K562 (cell line): Measurements from ENCODE around the gene CA6. TPM values are rescaled to one million over a fixed set of nuclear protein-coding genes. Genes with fewer than 3 reads are reported as not detected.
"Not testable (repeated sequence)": the region's sequence is repeated elsewhere in the genome, so short reads cannot be mapped to it uniquely, and the experiment has no call there.

Source experiments
- ATAC-seq: fragments of 200-7000 bp; cut with Tn5 transposase; 3 replicates; pipeline ENCODE4 v1.9.1; 2020; ENCODE audit warnings: moderate library complexity
- BruUV-seq: library from RNA; stranded (reverse); fragments of 400-500 nt; replicated peaks from 2 replicates; lab custom pipeline; 2021; lab: Mats Ljungman, UMichigan
- CTCF ChIA-PET: fragments of 300-600 bp; formaldehyde crosslinking; extraction: SDS; loops from one replicate; lab custom pipeline; 2021; ENCODE audit warnings: low intra/inter-chr PET ratio; lab: Yijun Ruan, JAX
- POLR2A ChIA-PET: fragments of 300-600, 350-650 bp; sonication (Branson Sonifier 250); formaldehyde crosslinking; extraction: SDS; loops from one replicate; lab custom pipeline; 2021; ENCODE audit warnings: antibody characterized with exemption, inconsistent platforms; lab: Yijun Ruan, JAX
- DNase-seq, 4 experiments: peaks; one replicate each; pipeline versions ENCODE4 v3.0.0 to v3.0.0-alpha.2; 2011 to 2018; ENCODE audit warnings: low spot score in 3 of 4, mixed read lengths in 3 of 4; ENCODE audit errors: extremely low read depth in 1 of 4
- FAIRE-seq: peaks from 2 replicates; lab custom pipeline; 2011; peaks lifted over from hg19 to GRCh38; lab: Jason Lieb, UNC
- H2AFZ ChIP-seq: 2 replicates; pipeline ENCODE4 v1.6.0; 2011; ENCODE audit warnings: low read depth, low read length, control low read depth, inconsistent platforms
- H3K27ac ChIP-seq: fragments of 200-600 bp; 3 replicates; pipeline ENCODE4 v1.8.0; 2011; ENCODE audit warnings: low read depth, mild to moderate bottlenecking, control low read depth, inconsistent platforms, low read length, moderate library complexity, mixed read lengths; ENCODE audit errors: extremely low read depth
- H3K27me3 ChIP-seq, 2 experiments: fragments of 300-600 bp in 1 of 2; 2 replicates in 1 of 2; 3 replicates in 1 of 2; pipeline versions ENCODE4 v1.6.0 to v1.8.0; 2011; ENCODE audit warnings: inconsistent platforms in 2 of 2, low read length in 2 of 2, mild to moderate bottlenecking in 1 of 2, mixed read lengths in 1 of 2, moderate library complexity in 1 of 2; ENCODE audit not compliant: control insufficient read depth in 2 of 2, insufficient read depth in 2 of 2
- H3K36me3 ChIP-seq: fragments of 300-600 bp; 3 replicates; pipeline ENCODE4 v1.8.0; 2011; ENCODE audit warnings: mild to moderate bottlenecking, low read length, inconsistent platforms; ENCODE audit not compliant: control insufficient read depth, insufficient read depth
- H3K4me1 ChIP-seq, 2 experiments: fragments of 200-600 bp in 1 of 2; replicated peaks in 1 of 2; 2 replicates in 1 of 2; 3 replicates in 1 of 2; pipeline versions ENCODE4 v1.5.1 to v1.8.0; 2011; ENCODE audit warnings: inconsistent platforms in 2 of 2, low read length in 2 of 2, mild to moderate bottlenecking in 1 of 2, mixed read lengths in 1 of 2, moderate library complexity in 1 of 2; ENCODE audit not compliant: control insufficient read depth in 2 of 2, insufficient read depth in 2 of 2
- H3K4me2 ChIP-seq: 2 replicates; pipeline ENCODE4 v1.6.1; 2011; ENCODE audit warnings: low read length, control low read depth, inconsistent platforms, mixed read lengths; ENCODE audit not compliant: insufficient read depth
- H3K4me3 ChIP-seq: fragments of 200-600 bp; sonication (generic), shearing (Covaris generic); 2 replicates; pipeline ENCODE4 v1.5.1; 2016; ENCODE audit warnings: control low read depth, inconsistent platforms
- H3K79me2 ChIP-seq: fragments of 200-600 bp; 3 replicates; pipeline ENCODE4 v1.8.0; 2011; ENCODE audit warnings: low read length, inconsistent platforms; ENCODE audit not compliant: control insufficient read depth, insufficient read depth
- H3K9ac ChIP-seq, 2 experiments: 2 replicates each; pipeline versions ENCODE4 v1.6.0 to v1.6.1; 2011; ENCODE audit warnings: low read depth in 2 of 2, low read length in 2 of 2, control low read depth in 1 of 2, inconsistent platforms in 1 of 2, mild to moderate bottlenecking in 1 of 2, mixed read lengths in 1 of 2; ENCODE audit not compliant: insufficient read depth in 1 of 2
- H3K9me1 ChIP-seq: one replicate; pipeline ENCODE4 v1.6.0; 2011; ENCODE audit warnings: inconsistent platforms, mild to moderate bottlenecking, low read length, moderate library complexity; ENCODE audit not compliant: control insufficient read depth, insufficient read depth
- H3K9me3 ChIP-seq: replicated peaks from 2 replicates; pipeline ENCODE4 v1.5.1; 2011; ENCODE audit warnings: low read depth, low read length, inconsistent platforms; ENCODE audit not compliant: control insufficient read depth, insufficient read depth
- H4K20me1 ChIP-seq: replicated peaks from 2 replicates; pipeline ENCODE4 v1.6.1; 2011; ENCODE audit warnings: low read length, inconsistent platforms, mixed read lengths; ENCODE audit not compliant: control insufficient read depth, insufficient read depth
- ATF1 ChIP-seq, 2 experiments: fragments of 450-650 bp in 1 of 2; IDR thresholded peaks; 2 replicates each; pipeline ENCODE4 v1.6.1; 2016; ENCODE audit warnings: missing compliant biosample characterization in 1 of 2, missing genetic modification characterization in 1 of 2
- JUND ChIP-seq, 2 experiments: IDR thresholded peaks; 2 replicates in 1 of 2; 3 replicates in 1 of 2; pipeline ENCODE4 v1.6.1; 2011; ENCODE audit warnings: borderline replicate concordance in 2 of 2, low read depth in 2 of 2, low read length in 2 of 2, improper control_type of control experiment in 1 of 2, missing biosample characterization in 1 of 2, missing genetic modification characterization in 1 of 2, missing genetic modification reagents in 1 of 2
- MCM3 ChIP-seq: fragments of 450-650 bp; IDR thresholded peaks from 2 replicates; pipeline ENCODE4 v1.6.1; 2016
- RCOR1 ChIP-seq, 2 experiments: IDR thresholded peaks; 2 replicates each; pipeline ENCODE4 v1.6.1; 2012; ENCODE audit warnings: low read depth in 2 of 2, low read length in 2 of 2, borderline replicate concordance in 1 of 2, improper control_type of control experiment in 1 of 2
- TAF1 ChIP-seq: IDR thresholded peaks from 2 replicates; pipeline ENCODE4 v1.6.1; 2011; ENCODE audit warnings: mild to moderate bottlenecking, low read length, moderate library complexity; ENCODE audit not compliant: insufficient read depth, control insufficient read depth, severe bottlenecking; ENCODE audit errors: extremely low read depth
- TFAM ChIP-seq: fragments of 250-450 bp; sonication (Bioruptor Pico); conservative IDR thresholded peaks from 2 replicates; pipeline ENCODE4 v1.5.0; 2021; ENCODE audit warnings: mild to moderate bottlenecking, moderate library complexity
- ZNF589 ChIP-seq: fragments of 200-800 bp; sonication (Bioruptor generic); IDR thresholded peaks from 2 replicates; pipeline ENCODE4 v1.6.1; 2016; ENCODE audit warnings: low read depth, missing genetic modification characterization, missing compliant biosample characterization
- WGBS: fragments of 100-300 bp; shearing (Covaris generic); methylation state at CpG from one replicate; pipeline ENCODE4 v1.1.6; 2016; ENCODE audit warnings: low coverage, mixed read lengths; ENCODE audit not compliant: insufficient coverage; ENCODE audit errors: missing lambda C conversion rate; 5-methylcytosine and 5-hydroxymethylcytosine counted together
- in situ Hi-C: fragments of 300-500 bp; cut with MboI; formaldehyde crosslinking; loops from 4 replicates; pipeline ENCODE4 v1.15.0; 2018; ENCODE audit warnings: inconsistent platforms, mixed read lengths
- intact Hi-C: fragments of 100-400 bp; cut with micrococcal nuclease; formaldehyde crosslinking; loops from 2 replicates; pipeline ENCODE4 v1.14.2; 2022
- polyA plus RNA-seq, 8 experiments: library from polyadenylated mRNA; depleted of rRNA in 4 of 8; stranded (reverse) in 5 of 8; unstranded in 3 of 8; fragments of >200 nt; fragmentation: Nextera tagmentation in 2 of 8; fragmentation: Illumina TruSeq in 1 of 8; extraction: Ambion mirVana in 2 of 8; extraction: Trizol in 1 of 8; gene quantifications; 2 replicates each; pipeline versions ENCODE4 v1.2.1 to v1.2.3, GENCODE V29; 2011 to 2014; ENCODE audit warnings: inconsistent platforms in 1 of 8, missing spikeins in 1 of 8
- total RNA-seq, 7 experiments: library from RNA; depleted of rRNA in 6 of 7; stranded (reverse); fragments of >200 nt in 6 of 7; fragmentation: Illumina TruSeq in 2 of 7; extraction: Trizol in 2 of 7; gene quantifications; 2 replicates each; pipeline versions ENCODE4 v1.2.1 to v1.2.3, GENCODE V29; 2011 to 2021; ENCODE audit warnings: low replicate concordance in 1 of 7
- TF ChIP-seq, protein P1 (sequence below): sonication (generic); formaldehyde crosslinking; IDR thresholded peaks from 2 replicates; pipeline ENCODE4 v1.8.0; 2022; ENCODE audit warnings: missing genetic modification reagents, mild to moderate bottlenecking, moderate library complexity, borderline replicate concordance
- TF ChIP-seq, protein P2 (sequence below): sonication (generic); formaldehyde crosslinking; IDR thresholded peaks from 2 replicates; pipeline ENCODE4 v1.8.1; 2022; ENCODE audit warnings: missing genetic modification reagents

The CA6 gene
- total and polyA plus RNA-seq, 9 of the 15 experiments (the other 6 are each of a cell fraction or from before 2014, with no cell fraction given) = not detected

DNA sequence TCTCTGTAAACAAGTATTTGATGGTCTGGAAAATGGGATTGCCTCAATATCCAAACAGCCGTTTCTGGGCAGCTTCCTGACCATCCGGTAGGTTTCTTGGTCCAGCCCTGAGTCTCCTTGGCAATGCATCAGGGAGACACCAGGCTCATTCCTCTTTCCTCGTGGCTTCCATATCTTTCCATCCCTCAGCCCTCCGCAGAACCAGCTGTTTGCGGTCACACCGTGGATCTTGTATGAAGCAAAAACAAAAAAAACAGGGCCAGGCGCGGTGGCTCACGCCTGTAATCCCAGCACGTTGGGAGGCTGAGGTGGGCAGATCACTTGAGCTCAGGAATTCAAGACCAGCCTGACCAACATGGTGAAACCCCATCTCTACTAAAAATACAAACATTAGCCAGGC is 28.1 kb upstream of the CA6 start:
- H3K4me3 ChIP-seq, DNase-seq, H3K9ac ChIP-seq, ATAC-seq, H3K4me1 ChIP-seq, H3K79me2 ChIP-seq, H3K9me3 ChIP-seq, H3K4me2 ChIP-seq, H3K27ac ChIP-seq, H3K9me1 ChIP-seq, H3K36me3 ChIP-seq, BruUV-seq, H4K20me1 ChIP-seq, FAIRE-seq: not testable (repeated sequence)
- peak overlapping the region; percentile 41; the same call in 1 of the 2 replicates for H2AFZ ChIP-seq
- 8% methylated on average over 10 of the region's 10 CpGs for WGBS
- ChIA-PET POLR2A (interaction anchor here (0.7 to 1.9 kb wide), 5 partner anchors 10 to 199 kb away, joined by 3 to 7 read pairs (median 3); no protein-coding TSS in a partner anchor), CTCF (interaction anchor here (0.7 to 2.5 kb wide), 6 partner anchors 69 to 539 kb away, joined by 3 to 23 read pairs (median 6); no protein-coding TSS in a partner anchor)
- in situ Hi-C loops (loop anchor here (5.0 kb wide), 1 partner anchor 70 kb away; no protein-coding TSS in a partner anchor), intact Hi-C loops (loop anchor here (5.0 kb wide), 1 partner anchor 280 kb away; no protein-coding TSS in a partner anchor)
- TF ChIP-seq, protein P1, sequence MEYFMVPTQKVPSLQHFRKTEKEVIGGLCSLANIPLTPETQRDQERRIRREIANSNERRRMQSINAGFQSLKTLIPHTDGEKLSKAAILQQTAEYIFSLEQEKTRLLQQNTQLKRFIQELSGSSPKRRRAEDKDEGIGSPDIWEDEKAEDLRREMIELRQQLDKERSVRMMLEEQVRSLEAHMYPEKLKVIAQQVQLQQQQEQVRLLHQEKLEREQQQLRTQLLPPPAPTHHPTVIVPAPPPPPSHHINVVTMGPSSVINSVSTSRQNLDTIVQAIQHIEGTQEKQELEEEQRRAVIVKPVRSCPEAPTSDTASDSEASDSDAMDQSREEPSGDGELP (CRISPR knock-in tag) = peak; percentile 59; the same call in 1 of the 2 replicates
- peaks cover 24 to 42% of the 10 kb centered on the region in 2 experiments for H3K27me3 ChIP-seq

DNA sequence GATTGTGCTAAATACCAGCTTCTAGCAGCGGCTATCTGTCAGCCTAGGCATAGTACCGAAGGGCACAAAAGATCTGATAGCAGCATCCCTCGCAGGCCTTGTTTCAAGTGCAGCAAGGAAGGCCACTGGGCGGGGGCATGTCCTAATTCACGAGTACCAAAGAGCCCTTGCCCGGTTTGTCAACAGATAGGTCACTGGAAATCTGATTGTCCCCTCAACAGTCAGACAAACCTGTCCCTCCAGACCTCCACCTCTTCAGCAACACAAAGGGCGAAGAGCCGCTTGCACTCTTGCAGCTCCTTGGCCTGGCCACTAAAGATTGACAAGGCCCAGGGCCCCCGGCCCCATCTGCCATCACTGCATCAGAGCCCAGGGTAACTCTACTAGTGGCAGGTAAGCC is 22.7 kb upstream of the CA6 start:
- 9% methylated on average over 9 of the region's 9 CpGs for WGBS
- no peaks in the 10 kb centered on the region for H3K36me3 ChIP-seq
- intact Hi-C loops = no loop called here
- no peak overlapping the region for H3K27ac ChIP-seq
- POLR2A ChIA-PET = interaction anchor here (1.3 kb wide), 1 partner anchor 11 kb away, joined by 6 read pairs; no protein-coding TSS in a partner anchor
- no peaks in the 10 kb centered on the region for H3K9me1 ChIP-seq
- peaks cover 0 to 3% of the 10 kb centered on the region in 2 experiments; a peak in 1 of 5 replicates for H3K4me1 ChIP-seq
- ATAC-seq (no peak), FAIRE-seq (no peak), DNase-seq (no peak)
- H3K27me3 ChIP-seq = peaks cover 47 to 69% of the 10 kb centered on the region in 2 experiments
- H3K79me2 ChIP-seq = no peaks in the 10 kb centered on the region
- no peak overlapping the region for H3K4me2 ChIP-seq
- BruUV-seq = no TSS peak
- H4K20me1 ChIP-seq = no peaks in the 10 kb centered on the region
- H3K4me3 ChIP-seq = no peak overlapping the region
- no peak overlapping the region for H3K9ac ChIP-seq
- no peaks in the 10 kb centered on the region for H3K9me3 ChIP-seq
- H2AFZ ChIP-seq = no peak overlapping the region
- in situ Hi-C loops = no loop called here
- CTCF ChIA-PET = no interaction called here
- TF ChIP-seq MCM3 (no peak), TAF1 (no peak), JUND (IDR thresholded peaks at IDR 0.05; ENCODE audit: borderline replicate concordance, low read depth, low read length) (no peak), JUND (tag; IDR thresholded peaks at IDR 0.05; ENCODE audit: borderline replicate concordance, low read depth, low read length) (no peak), ZNF589 (CRISPR knock-in tag) (no peak), TFAM (CRISPR knock-in tag) (no peak), ATF1 (CRISPR knock-in tag; IDR thresholded peaks at IDR 0.05) (no peak), ATF1 (tag; IDR thresholded peaks at IDR 0.05) (no peak), RCOR1 (IDR thresholded peaks at IDR 0.05; ENCODE audit: borderline replicate concordance in 1 of 2, low read depth in 2 of 2, low read length in 2 of 2) (no peak)
- TF ChIP-seq, protein P2, sequence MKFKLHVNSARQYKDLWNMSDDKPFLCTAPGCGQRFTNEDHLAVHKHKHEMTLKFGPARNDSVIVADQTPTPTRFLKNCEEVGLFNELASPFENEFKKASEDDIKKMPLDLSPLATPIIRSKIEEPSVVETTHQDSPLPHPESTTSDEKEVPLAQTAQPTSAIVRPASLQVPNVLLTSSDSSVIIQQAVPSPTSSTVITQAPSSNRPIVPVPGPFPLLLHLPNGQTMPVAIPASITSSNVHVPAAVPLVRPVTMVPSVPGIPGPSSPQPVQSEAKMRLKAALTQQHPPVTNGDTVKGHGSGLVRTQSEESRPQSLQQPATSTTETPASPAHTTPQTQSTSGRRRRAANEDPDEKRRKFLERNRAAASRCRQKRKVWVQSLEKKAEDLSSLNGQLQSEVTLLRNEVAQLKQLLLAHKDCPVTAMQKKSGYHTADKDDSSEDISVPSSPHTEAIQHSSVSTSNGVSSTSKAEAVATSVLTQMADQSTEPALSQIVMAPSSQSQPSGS (CRISPR knock-in tag) = no peak
